GM12878 (cell line): ENCODE measurements around the gene ZFR. TPM values are rescaled to one million over a fixed set of nuclear protein-coding genes. Genes with fewer than 3 reads are reported as not detected.

Experiments used
- ATAC-seq: fragments of 200-7000 bp; cut with Tn5 transposase; 3 replicates; pipeline ENCODE4 v1.9.1; 2020; ENCODE audit warnings: mild to moderate bottlenecking, moderate library complexity
- BruUV-seq: library from RNA; stranded (reverse); fragments of 400-500 nt; replicated peaks from 2 replicates; lab custom pipeline; 2021; lab: Mats Ljungman, UMichigan
- CTCF ChIA-PET: fragments of 300-600 bp; sonication (Branson Sonifier 250); formaldehyde crosslinking; extraction: SDS; loops from one replicate; lab custom pipeline; 2021; ENCODE audit warnings: inconsistent platforms; lab: Yijun Ruan, JAX
- POLR2A ChIA-PET: fragments of 350-600 bp; formaldehyde crosslinking; extraction: SDS; loops from one replicate; lab custom pipeline; 2021; ENCODE audit warnings: inconsistent platforms; lab: Charles Lee
- RAD21 ChIA-PET: fragments of 300-600 bp; sonication (Branson Sonifier 250); formaldehyde crosslinking; loops from one replicate; lab custom pipeline; 2023; ENCODE audit warnings: antibody characterized with exemption; ENCODE audit not compliant: unreplicated experiment; lab: Charles Lee
- SMC1A ChIA-PET: fragments of 300-600 bp; sonication (Branson Sonifier 250); formaldehyde crosslinking; loops from one replicate; lab custom pipeline; 2023; ENCODE audit not compliant: unreplicated experiment, uncharacterized antibody; lab: Charles Lee
- DNase-seq: peaks from one replicate; pipeline ENCODE4 v3.0.0-alpha.2; 2011; ENCODE audit warnings: low read depth, low spot score
- FAIRE-seq: peaks from 3 replicates; lab custom pipeline; 2011; peaks lifted over from hg19 to GRCh38; lab: Jason Lieb, UNC
- H2AFZ ChIP-seq: 2 replicates; pipeline ENCODE4 v1.6.0; 2011; ENCODE audit warnings: low read depth, low read length, control low read depth; ENCODE audit not compliant: control insufficient read depth
- H3K27ac ChIP-seq: 2 replicates; pipeline ENCODE4 v1.5.1; 2011; ENCODE audit warnings: control low read depth; ENCODE audit not compliant: control insufficient read depth, insufficient read depth
- H3K27me3 ChIP-seq, 2 experiments: replicated peaks in 1 of 2; 2 replicates each; pipeline versions ENCODE4 v1.6.0 to v1.6.1; 2011; ENCODE audit warnings: low read length in 1 of 2; ENCODE audit not compliant: control insufficient read depth in 2 of 2, insufficient read depth in 2 of 2
- H3K36me3 ChIP-seq, 2 experiments: 2 replicates each; pipeline ENCODE4 v1.5.1; 2011; ENCODE audit warnings: low read length in 1 of 2; ENCODE audit not compliant: control insufficient read depth in 2 of 2, insufficient read depth in 2 of 2
- H3K4me1 ChIP-seq: 2 replicates; pipeline ENCODE4 v1.6.1; 2011; ENCODE audit warnings: mild to moderate bottlenecking, low read length, moderate library complexity, mixed read lengths; ENCODE audit not compliant: control insufficient read depth, insufficient read depth
- H3K4me2 ChIP-seq: 2 replicates; pipeline ENCODE4 v1.6.0; 2011; ENCODE audit warnings: control low read depth; ENCODE audit not compliant: control insufficient read depth, insufficient read depth
- H3K4me3 ChIP-seq: fragments of 200-600 bp; sonication (generic); 2 replicates; pipeline ENCODE4 v1.5.1; 2016
- H3K79me2 ChIP-seq: 2 replicates; pipeline ENCODE4 v1.6.0; 2011; ENCODE audit warnings: low read length; ENCODE audit not compliant: control insufficient read depth, insufficient read depth
- H3K9ac ChIP-seq: 2 replicates; pipeline ENCODE4 v1.8.0; 2011; ENCODE audit warnings: low read length, control low read depth, mixed read lengths; ENCODE audit not compliant: control insufficient read depth, insufficient read depth
- H3K9me3 ChIP-seq: replicated peaks from 3 replicates; pipeline ENCODE4 v1.5.1; 2011; ENCODE audit warnings: mild to moderate bottlenecking, low read length; ENCODE audit not compliant: control insufficient read depth, insufficient read depth
- H4K20me1 ChIP-seq: 2 replicates; pipeline ENCODE4 v1.6.0; 2011; ENCODE audit not compliant: control insufficient read depth, insufficient read depth
- ASH2L ChIP-seq: fragments of 300-600, 200-600 bp; sonication (generic); IDR thresholded peaks from 2 replicates; pipeline ENCODE4 v1.6.1; 2017; ENCODE audit warnings: low read depth, mild to moderate bottlenecking, borderline replicate concordance
- CBX5 ChIP-seq: sonication (generic); IDR thresholded peaks from 2 replicates; pipeline ENCODE4 v1.6.1; 2016; ENCODE audit warnings: low read depth, moderate library complexity, mild to moderate bottlenecking, inconsistent platforms
- EP300 ChIP-seq, 2 experiments: fragments of 150-350 bp in 1 of 2; IDR thresholded peaks; 2 replicates each; pipeline ENCODE4 v1.6.1; 2011 to 2012; ENCODE audit warnings: low read depth in 2 of 2, low read length in 2 of 2, borderline replicate concordance in 1 of 2, improper control_type of control experiment in 1 of 2, inconsistent platforms in 1 of 2; ENCODE audit not compliant: control insufficient read depth in 1 of 2
- GABPA ChIP-seq: IDR thresholded peaks from 2 replicates; pipeline ENCODE4 v1.6.1; 2014; ENCODE audit warnings: antibody characterized with exemption, low read depth, mild to moderate bottlenecking, inconsistent platforms
- MTA2 ChIP-seq: fragments of 450-650 bp; IDR thresholded peaks from 2 replicates; pipeline ENCODE4 v1.6.1; 2016; ENCODE audit warnings: low read depth, mild to moderate bottlenecking, moderate library complexity
- MXI1 ChIP-seq: fragments of 150-350 bp; IDR thresholded peaks from 2 replicates; pipeline ENCODE4 v1.6.1; 2011; ENCODE audit warnings: low read depth, mild to moderate bottlenecking, inconsistent platforms, low read length, improper control_type of control experiment
- RFX5 ChIP-seq: IDR thresholded peaks from 2 replicates; pipeline ENCODE4 v1.6.1; 2011; ENCODE audit warnings: low read depth, low read length, improper control_type of control experiment
- RUNX3 ChIP-seq: IDR thresholded peaks from 2 replicates; pipeline ENCODE4 v1.6.1; 2012; ENCODE audit warnings: low read length, inconsistent platforms
- SP1 ChIP-seq: IDR thresholded peaks from one replicate; pipeline ENCODE4 v1.6.1; 2011; ENCODE audit warnings: low read depth, low read length
- SUZ12 ChIP-seq: fragments of 200-600 bp; sonication (generic); IDR thresholded peaks from one replicate; pipeline ENCODE4 v1.6.1; 2018; ENCODE audit warnings: antibody characterized with exemption, mild to moderate bottlenecking; ENCODE audit not compliant: unreplicated experiment
- ZNF384 ChIP-seq: IDR thresholded peaks from 2 replicates; pipeline ENCODE4 v1.6.1; 2012; ENCODE audit warnings: low read depth, mild to moderate bottlenecking, low read length, improper control_type of control experiment, borderline replicate concordance
- WGBS: methylation state at CpG from one replicate; pipeline ENCODE4 v1.1.6; 2016; ENCODE audit warnings: low lambda C conversion rate; ENCODE audit not compliant: insufficient replicate concordance, insufficient coverage; ENCODE audit errors: missing lambda C conversion rate; 5-methylcytosine and 5-hydroxymethylcytosine counted together
- in situ Hi-C: fragments of 300-500 bp; cut with MboI; formaldehyde crosslinking; loops from 9 replicates; pipeline ENCODE4 v1.14.3; 2018; ENCODE audit warnings: mixed read lengths
- intact Hi-C: fragments of 100-400 bp; cut with micrococcal nuclease; formaldehyde crosslinking; loops from one replicate; pipeline ENCODE4 v1.14.2; 2022; ENCODE audit not compliant: unreplicated experiment
- polyA plus RNA-seq, 11 experiments: library from polyadenylated mRNA; depleted of rRNA in 4 of 11; unstranded in 6 of 11; stranded (reverse) in 5 of 11; fragments of >200 nt; fragmentation: Nextera tagmentation in 4 of 11; fragmentation: Illumina TruSeq in 1 of 11; extraction: Ambion mirVana in 4 of 11; extraction: Trizol in 1 of 11; gene quantifications; 1 replicate in 1 of 11; 2 replicates in 10 of 11; pipeline versions ENCODE4 v1.2.1 to v1.2.3, GENCODE V29; 2011 to 2016; ENCODE audit warnings: inconsistent platforms in 2 of 11, missing spikeins in 2 of 11, low read depth in 1 of 11
- total RNA-seq, 4 experiments: library from RNA; depleted of rRNA in 3 of 4; stranded (reverse); fragments of >200 nt in 3 of 4; fragmentation: Illumina TruSeq in 1 of 4; extraction: Trizol in 1 of 4; gene quantifications; 2 replicates each; pipeline versions ENCODE4 v1.2.1 to v1.2.3, GENCODE V29; 2013 to 2021

The ZFR gene
- total and polyA plus RNA-seq, 10 of the 15 experiments (the other 5 are each of a cell fraction or from before 2014, with no cell fraction given) = 33.7 to 90.6 (median 72.9) TPM

DNA sequence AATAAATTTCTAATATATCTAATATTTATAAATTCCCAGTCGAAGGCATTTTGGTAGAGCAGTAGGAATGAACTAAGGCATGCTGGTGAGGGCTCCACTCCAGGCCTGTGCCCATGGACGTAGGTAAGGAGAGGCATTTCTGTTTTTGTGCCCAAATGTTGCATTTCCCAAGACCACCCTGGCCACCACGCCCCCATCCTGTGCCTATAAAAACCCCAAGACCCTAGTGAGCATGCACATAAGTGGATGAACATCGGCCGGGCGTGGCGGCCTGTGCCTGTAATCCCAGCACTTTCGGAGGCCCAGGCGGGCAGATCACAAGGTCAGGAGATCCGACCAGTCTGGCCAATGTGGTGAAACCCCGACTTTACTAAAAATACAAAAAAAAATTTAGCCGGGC lies 121.7 kb downstream of the ZFR start:
- no peak for ATAC-seq
- ChIA-PET RAD21 (interaction anchor here (1.2 kb wide), 1 partner anchor 91 kb away, joined by 3 read pairs; no protein-coding TSS in a partner anchor), POLR2A (interaction anchor here (0.6 kb wide), 1 partner anchor 134 kb away, joined by 5 read pairs; no protein-coding TSS in a partner anchor), SMC1A (no interaction called here), CTCF (no interaction called here)
- H3K27me3 ChIP-seq = no peaks in the 10 kb centered on the region
- no peaks in the 10 kb centered on the region for H3K79me2 ChIP-seq
- in situ Hi-C loops = no loop called here
- H2AFZ ChIP-seq = no peak overlapping the region
- H4K20me1 ChIP-seq = no peaks in the 10 kb centered on the region
- DNase-seq = no peak
- BruUV-seq = no TSS peak
- intact Hi-C loops = no loop called here
- H3K9me3 ChIP-seq = peaks cover 9% of the 10 kb centered on the region; the same call in 2 of the 3 replicates
- FAIRE-seq = no peak
- H3K9ac ChIP-seq = no peak overlapping the region
- no peak for TF ChIP-seq EP300 (IDR thresholded peaks at IDR 0.05; ENCODE audit: borderline replicate concordance in 1 of 2, control insufficient read depth in 1 of 2, low read depth in 2 of 2, low read length in 2 of 2)
- no peak for TF ChIP-seq RFX5
- TF ChIP-seq RUNX3 = no peak
- TF ChIP-seq CBX5 = no peak
- no peak for TF ChIP-seq MTA2
- no peak for TF ChIP-seq SUZ12
- TF ChIP-seq GABPA = no peak
- no peak for TF ChIP-seq ZNF384
- no peak for TF ChIP-seq ASH2L
- TF ChIP-seq SP1 = no peak
- no peak for TF ChIP-seq MXI1
- peaks cover 3% of the 10 kb centered on the region; the same call in 1 of the 2 replicates for H3K4me1 ChIP-seq
- 89% methylated on average over 12 of the region's 12 CpGs for WGBS
- H3K36me3 ChIP-seq = no peaks in the 10 kb centered on the region
- no peak overlapping the region for H3K4me2 ChIP-seq
- no peak overlapping the region for H3K4me3 ChIP-seq
- no peak overlapping the region for H3K27ac ChIP-seq
